ENCODE results near the gene GPR132. TPM values are rescaled to one million over a fixed set of nuclear protein-coding genes. Genes with fewer than 3 reads are reported as not detected.

The GPR132 gene
- total and polyA plus RNA-seq, 2 donors (not counting 1 experiment from before 2014, with no cell fraction given) = 38.6 to 54.5 TPM

DNA sequence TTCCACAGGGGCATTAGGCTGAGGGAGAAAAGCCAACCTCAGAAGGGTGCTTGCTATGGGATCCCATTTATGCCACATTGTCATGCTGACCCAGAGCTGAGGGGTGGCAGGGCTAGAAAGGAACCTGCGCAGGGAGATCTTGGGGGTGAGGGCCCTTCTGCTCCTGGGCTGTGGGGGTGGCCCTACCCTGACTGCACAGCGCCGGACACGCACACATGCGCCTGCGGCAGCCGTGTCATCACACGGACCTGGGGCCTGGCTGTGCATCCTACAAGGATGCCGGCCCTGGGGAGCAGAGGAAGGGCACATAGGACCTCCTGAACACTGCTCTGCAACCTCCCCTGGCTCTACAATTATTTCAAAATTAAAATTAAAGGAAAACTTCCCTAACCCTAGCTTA is 51.2 kb downstream of the GPR132 start:
- DNase-seq (no peak), ATAC-seq (ENCODE audit: low read depth) (no peak)
- Histone ChIP-seq H3K4me1 (ENCODE audit: control insufficient read depth in 2 of 2, insufficient read depth in 2 of 2, low read length in 2 of 2) (peaks cover 8 to 14% of the 10 kb centered on the region in 2 donors), H3K27ac (ENCODE audit: low read length in 2 of 2) (peak overlapping the region in 1 of 2 donors; percentile 39), H4K20me1 (ENCODE audit: control insufficient read depth, insufficient read depth, low read length, poor library complexity, severe bottlenecking) (peaks cover 64% of the 10 kb centered on the region), H3K79me2 (ENCODE audit: control insufficient read depth, insufficient read depth, low read length) (peaks cover 83% of the 10 kb centered on the region), H3K27me3 (replicated peaks in 1 of 4; ENCODE audit: control extremely low read depth in 1 of 4, control insufficient read depth in 3 of 4, insufficient read depth in 4 of 4, low read length in 3 of 4) (no peaks in the 10 kb centered on the region), H3K9ac (ENCODE audit: low read length) (no peak overlapping the region), H3K4me2 (replicated peaks; ENCODE audit: low read depth, low read length, poor library complexity, severe bottlenecking) (no peak overlapping the region), H3K9me3 (ENCODE audit: control extremely low read depth in 1 of 3, control insufficient read depth in 2 of 3, insufficient read depth in 1 of 3, low read length in 2 of 3) (peaks cover 0 to under 1% (median 0%) of the 10 kb centered on the region in 3 donors), H3K36me3 (replicated peaks in 1 of 2; ENCODE audit: control extremely low read depth in 1 of 2, control insufficient read depth in 1 of 2, extremely low read depth in 1 of 2, insufficient read depth in 2 of 2, low read length in 1 of 2) (peaks cover 0 to 19% of the 10 kb centered on the region in 2 experiments), H3K4me3 (ENCODE audit: control extremely low read depth in 1 of 5, extremely low read depth in 1 of 5, insufficient read depth in 1 of 5, low read depth in 2 of 5, low read length in 4 of 5) (no peak overlapping the region), H2AFZ (ENCODE audit: insufficient read depth, low read depth, low read length, poor library complexity, severe bottlenecking) (no peak overlapping the region)
- Mint-ChIP-seq H3K4me3 (no peak overlapping the region), H3K9me3 (ENCODE audit: insufficient read depth) (no peaks in the 10 kb centered on the region), H3K4me1 (peaks cover 52% of the 10 kb centered on the region), H3K27ac (peak overlapping the region; percentile 34), H3K27me3 (no peaks in the 10 kb centered on the region)
- WGBS (ENCODE audit: insufficient coverage) = 77% methylated on average over 9 of the region's 9 CpGs
- intact Hi-C loops (cut with micrococcal nuclease) = no loop called here
- ChIA-PET POLR2A (no interaction called here), CTCF (interaction anchor here (0.7 to 2.4 kb wide), 4 partner anchors 17 to 38 kb away, joined by 3 to 11 read pairs (median 6); no protein-coding TSS in a partner anchor)
- TF ChIP-seq, protein P1, sequence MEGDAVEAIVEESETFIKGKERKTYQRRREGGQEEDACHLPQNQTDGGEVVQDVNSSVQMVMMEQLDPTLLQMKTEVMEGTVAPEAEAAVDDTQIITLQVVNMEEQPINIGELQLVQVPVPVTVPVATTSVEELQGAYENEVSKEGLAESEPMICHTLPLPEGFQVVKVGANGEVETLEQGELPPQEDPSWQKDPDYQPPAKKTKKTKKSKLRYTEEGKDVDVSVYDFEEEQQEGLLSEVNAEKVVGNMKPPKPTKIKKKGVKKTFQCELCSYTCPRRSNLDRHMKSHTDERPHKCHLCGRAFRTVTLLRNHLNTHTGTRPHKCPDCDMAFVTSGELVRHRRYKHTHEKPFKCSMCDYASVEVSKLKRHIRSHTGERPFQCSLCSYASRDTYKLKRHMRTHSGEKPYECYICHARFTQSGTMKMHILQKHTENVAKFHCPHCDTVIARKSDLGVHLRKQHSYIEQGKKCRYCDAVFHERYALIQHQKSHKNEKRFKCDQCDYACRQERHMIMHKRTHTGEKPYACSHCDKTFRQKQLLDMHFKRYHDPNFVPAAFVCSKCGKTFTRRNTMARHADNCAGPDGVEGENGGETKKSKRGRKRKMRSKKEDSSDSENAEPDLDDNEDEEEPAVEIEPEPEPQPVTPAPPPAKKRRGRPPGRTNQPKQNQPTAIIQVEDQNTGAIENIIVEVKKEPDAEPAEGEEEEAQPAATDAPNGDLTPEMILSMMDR (IDR thresholded peaks at IDR 0.05) = no peak
- TF ChIP-seq EZH2 (IDR thresholded peaks at IDR 0.05; ENCODE audit: borderline replicate concordance, insufficient read depth, low read depth, low read length, poor library complexity, severe bottlenecking) = no peak

DNA sequence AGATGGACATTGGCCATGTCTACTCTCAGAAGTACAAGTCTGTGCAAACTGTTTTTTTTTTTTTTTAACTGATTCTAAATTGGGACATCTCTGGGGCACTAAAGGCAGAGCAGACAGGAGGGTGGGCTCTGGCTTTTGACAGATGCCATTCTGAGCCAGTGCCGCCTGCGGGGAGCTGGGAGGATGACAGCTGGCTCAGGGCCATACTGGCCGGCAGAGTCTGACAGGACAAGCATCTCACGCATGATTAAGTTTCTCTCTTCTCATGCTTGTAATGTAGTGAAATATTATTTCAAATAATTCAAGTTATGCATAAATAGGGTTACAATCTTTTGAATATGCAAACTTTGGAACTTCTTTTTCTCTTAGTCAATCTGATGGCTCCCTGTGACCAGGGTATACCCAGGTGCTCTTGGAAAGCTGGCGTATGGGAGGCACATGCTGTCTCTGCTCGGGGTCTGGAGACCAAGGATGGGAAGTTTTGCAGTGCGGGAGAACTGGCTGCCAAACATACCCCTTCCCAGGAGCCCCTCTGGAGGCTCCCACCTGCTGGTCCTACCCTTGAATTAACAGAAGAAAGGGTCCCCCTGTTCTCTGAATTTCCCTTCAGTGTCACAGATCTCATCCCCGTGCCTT is 52.0 kb downstream of the GPR132 start:
- H3K79me2 ChIP-seq (ENCODE audit: control insufficient read depth, insufficient read depth, low read length) = peaks cover 76% of the 10 kb centered on the region
- H3K4me1 ChIP-seq (ENCODE audit: control insufficient read depth in 2 of 2, insufficient read depth in 2 of 2, low read length in 2 of 2) = peaks cover 6 to 8% of the 10 kb centered on the region in 2 donors
- WGBS (ENCODE audit: insufficient coverage) = 94% methylated on average over 4 of the region's 8 CpGs
- H3K9me3 Mint-ChIP-seq (ENCODE audit: insufficient read depth) = no peaks in the 10 kb centered on the region
- no peak overlapping the region for H3K9ac ChIP-seq (ENCODE audit: low read length)
- peaks cover 0 to 19% of the 10 kb centered on the region in 2 experiments for H3K36me3 ChIP-seq (replicated peaks in 1 of 2; ENCODE audit: control extremely low read depth in 1 of 2, control insufficient read depth in 1 of 2, extremely low read depth in 1 of 2, insufficient read depth in 2 of 2, low read length in 1 of 2)
- no peaks in the 10 kb centered on the region for H3K9me3 ChIP-seq (ENCODE audit: control extremely low read depth in 1 of 3, control insufficient read depth in 2 of 3, insufficient read depth in 1 of 3, low read length in 2 of 3)
- ChIA-PET CTCF (interaction anchor here (0.6 to 2.4 kb wide), 9 partner anchors 14 to 1294 kb away, joined by 3 to 13 read pairs (median 4); partner anchors contain the start of gene GPR132), POLR2A (interaction anchor here (0.6 to 0.8 kb wide), 2 partner anchors 16 to 301 kb away, joined by 5 read pairs; no protein-coding TSS in a partner anchor)
- H4K20me1 ChIP-seq (ENCODE audit: control insufficient read depth, insufficient read depth, low read length, poor library complexity, severe bottlenecking) = peaks cover 56% of the 10 kb centered on the region
- DNase-seq (no peak), ATAC-seq (ENCODE audit: low read depth) (no peak)
- TF ChIP-seq, protein P1 (IDR thresholded peaks at IDR 0.05) = no peak
- no peak overlapping the region for H3K4me3 ChIP-seq (ENCODE audit: control extremely low read depth in 1 of 5, extremely low read depth in 1 of 5, insufficient read depth in 1 of 5, low read depth in 2 of 5, low read length in 4 of 5)
- no peak overlapping the region for H3K27ac ChIP-seq (ENCODE audit: low read length in 2 of 2)
- no peaks in the 10 kb centered on the region for H3K27me3 ChIP-seq (replicated peaks in 1 of 4; ENCODE audit: control extremely low read depth in 1 of 4, control insufficient read depth in 3 of 4, insufficient read depth in 4 of 4, low read length in 3 of 4)
- H3K4me2 ChIP-seq (replicated peaks; ENCODE audit: low read depth, low read length, poor library complexity, severe bottlenecking) = no peak overlapping the region
- H3K27ac Mint-ChIP-seq = no peak overlapping the region
- no peak overlapping the region for H3K4me3 Mint-ChIP-seq
- H2AFZ ChIP-seq (ENCODE audit: insufficient read depth, low read depth, low read length, poor library complexity, severe bottlenecking) = no peak overlapping the region
- no peaks in the 10 kb centered on the region for H3K27me3 Mint-ChIP-seq
- H3K4me1 Mint-ChIP-seq = peaks cover 48% of the 10 kb centered on the region
- intact Hi-C loops (cut with micrococcal nuclease) = no loop called here
